ENCODE results near the gene MACROH2A1. TPM values are rescaled to one million over a fixed set of nuclear protein-coding genes. Genes with fewer than 3 reads are reported as not detected.

The MACROH2A1 gene
- total RNA-seq, 1 experiment from 2014 or later: 83.8 TPM

GRCh38 chr5:135330798-135331096, 68.3 kb downstream of the MACROH2A1 start:
- TF ChIP-seq E2F4 (CRISPR knock-in tag; IDR thresholded peaks at IDR 0.05; ENCODE audit: borderline replicate concordance, low read depth) (no peak), CDX4 (CRISPR knock-in tag; IDR thresholded peaks at IDR 0.05; ENCODE audit: borderline replicate concordance) (no peak), ZNF416 (CRISPR knock-in tag; IDR thresholded peaks at IDR 0.05) (no peak), NR1H2 (CRISPR knock-in tag; IDR thresholded peaks at IDR 0.05) (no peak), IRF2 (CRISPR knock-in tag; IDR thresholded peaks at IDR 0.05; ENCODE audit: borderline replicate concordance, low read depth) (no peak), ERG (CRISPR knock-in tag; IDR thresholded peaks at IDR 0.05) (no peak), GRHL2 (CRISPR knock-in tag; IDR thresholded peaks at IDR 0.05; ENCODE audit: insufficient replicate concordance, severe bottlenecking) (no peak), NR3C1 (CRISPR knock-in tag; conservative IDR thresholded peaks at IDR 0.05; ENCODE audit: low read depth) (no peak), MYBL2 (CRISPR knock-in tag; IDR thresholded peaks at IDR 0.05) (no peak), PREB (CRISPR knock-in tag; IDR thresholded peaks at IDR 0.05; ENCODE audit: borderline replicate concordance) (no peak), CREM (CRISPR knock-in tag; IDR thresholded peaks at IDR 0.05) (no peak), ZBTB43 (CRISPR knock-in tag; IDR thresholded peaks at IDR 0.05) (no peak), NFE2L1 (CRISPR knock-in tag; IDR thresholded peaks at IDR 0.05) (no peak), NFYB (CRISPR knock-in tag; conservative IDR thresholded peaks at IDR 0.05; ENCODE audit: low read depth) (no peak), SOX15 (CRISPR knock-in tag; IDR thresholded peaks at IDR 0.05) (no peak)
- TF ChIP-seq, protein P1, sequence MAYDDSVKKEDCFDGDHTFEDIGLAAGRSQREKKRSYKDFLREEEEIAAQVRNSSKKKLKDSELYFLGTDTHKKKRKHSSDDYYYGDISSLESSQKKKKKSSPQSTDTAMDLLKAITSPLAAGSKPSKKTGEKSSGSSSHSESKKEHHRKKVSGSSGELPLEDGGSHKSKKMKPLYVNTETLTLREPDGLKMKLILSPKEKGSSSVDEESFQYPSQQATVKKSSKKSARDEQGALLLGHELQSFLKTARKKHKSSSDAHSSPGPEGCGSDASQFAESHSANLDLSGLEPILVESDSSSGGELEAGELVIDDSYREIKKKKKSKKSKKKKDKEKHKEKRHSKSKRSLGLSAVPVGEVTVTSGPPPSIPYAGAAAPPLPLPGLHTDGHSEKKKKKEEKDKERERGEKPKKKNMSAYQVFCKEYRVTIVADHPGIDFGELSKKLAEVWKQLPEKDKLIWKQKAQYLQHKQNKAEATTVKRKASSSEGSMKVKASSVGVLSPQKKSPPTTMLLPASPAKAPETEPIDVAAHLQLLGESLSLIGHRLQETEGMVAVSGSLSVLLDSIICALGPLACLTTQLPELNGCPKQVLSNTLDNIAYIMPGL (CRISPR knock-in tag; IDR thresholded peaks at IDR 0.05): no peak
- TF ChIP-seq, protein P2, sequence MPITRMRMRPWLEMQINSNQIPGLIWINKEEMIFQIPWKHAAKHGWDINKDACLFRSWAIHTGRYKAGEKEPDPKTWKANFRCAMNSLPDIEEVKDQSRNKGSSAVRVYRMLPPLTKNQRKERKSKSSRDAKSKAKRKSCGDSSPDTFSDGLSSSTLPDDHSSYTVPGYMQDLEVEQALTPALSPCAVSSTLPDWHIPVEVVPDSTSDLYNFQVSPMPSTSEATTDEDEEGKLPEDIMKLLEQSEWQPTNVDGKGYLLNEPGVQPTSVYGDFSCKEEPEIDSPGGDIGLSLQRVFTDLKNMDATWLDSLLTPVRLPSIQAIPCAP (CRISPR knock-in tag; IDR thresholded peaks at IDR 0.05): no peak
- TF ChIP-seq, protein P3, sequence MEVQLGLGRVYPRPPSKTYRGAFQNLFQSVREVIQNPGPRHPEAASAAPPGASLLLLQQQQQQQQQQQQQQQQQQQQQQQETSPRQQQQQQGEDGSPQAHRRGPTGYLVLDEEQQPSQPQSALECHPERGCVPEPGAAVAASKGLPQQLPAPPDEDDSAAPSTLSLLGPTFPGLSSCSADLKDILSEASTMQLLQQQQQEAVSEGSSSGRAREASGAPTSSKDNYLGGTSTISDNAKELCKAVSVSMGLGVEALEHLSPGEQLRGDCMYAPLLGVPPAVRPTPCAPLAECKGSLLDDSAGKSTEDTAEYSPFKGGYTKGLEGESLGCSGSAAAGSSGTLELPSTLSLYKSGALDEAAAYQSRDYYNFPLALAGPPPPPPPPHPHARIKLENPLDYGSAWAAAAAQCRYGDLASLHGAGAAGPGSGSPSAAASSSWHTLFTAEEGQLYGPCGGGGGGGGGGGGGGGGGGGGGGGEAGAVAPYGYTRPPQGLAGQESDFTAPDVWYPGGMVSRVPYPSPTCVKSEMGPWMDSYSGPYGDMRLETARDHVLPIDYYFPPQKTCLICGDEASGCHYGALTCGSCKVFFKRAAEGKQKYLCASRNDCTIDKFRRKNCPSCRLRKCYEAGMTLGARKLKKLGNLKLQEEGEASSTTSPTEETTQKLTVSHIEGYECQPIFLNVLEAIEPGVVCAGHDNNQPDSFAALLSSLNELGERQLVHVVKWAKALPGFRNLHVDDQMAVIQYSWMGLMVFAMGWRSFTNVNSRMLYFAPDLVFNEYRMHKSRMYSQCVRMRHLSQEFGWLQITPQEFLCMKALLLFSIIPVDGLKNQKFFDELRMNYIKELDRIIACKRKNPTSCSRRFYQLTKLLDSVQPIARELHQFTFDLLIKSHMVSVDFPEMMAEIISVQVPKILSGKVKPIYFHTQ (CRISPR knock-in tag; IDR thresholded peaks at IDR 0.05): no peak
- TF ChIP-seq, protein P4, sequence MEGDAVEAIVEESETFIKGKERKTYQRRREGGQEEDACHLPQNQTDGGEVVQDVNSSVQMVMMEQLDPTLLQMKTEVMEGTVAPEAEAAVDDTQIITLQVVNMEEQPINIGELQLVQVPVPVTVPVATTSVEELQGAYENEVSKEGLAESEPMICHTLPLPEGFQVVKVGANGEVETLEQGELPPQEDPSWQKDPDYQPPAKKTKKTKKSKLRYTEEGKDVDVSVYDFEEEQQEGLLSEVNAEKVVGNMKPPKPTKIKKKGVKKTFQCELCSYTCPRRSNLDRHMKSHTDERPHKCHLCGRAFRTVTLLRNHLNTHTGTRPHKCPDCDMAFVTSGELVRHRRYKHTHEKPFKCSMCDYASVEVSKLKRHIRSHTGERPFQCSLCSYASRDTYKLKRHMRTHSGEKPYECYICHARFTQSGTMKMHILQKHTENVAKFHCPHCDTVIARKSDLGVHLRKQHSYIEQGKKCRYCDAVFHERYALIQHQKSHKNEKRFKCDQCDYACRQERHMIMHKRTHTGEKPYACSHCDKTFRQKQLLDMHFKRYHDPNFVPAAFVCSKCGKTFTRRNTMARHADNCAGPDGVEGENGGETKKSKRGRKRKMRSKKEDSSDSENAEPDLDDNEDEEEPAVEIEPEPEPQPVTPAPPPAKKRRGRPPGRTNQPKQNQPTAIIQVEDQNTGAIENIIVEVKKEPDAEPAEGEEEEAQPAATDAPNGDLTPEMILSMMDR (IDR thresholded peaks at IDR 0.05): no peak
- no peaks in the 10 kb centered on the region for H3K36me3 Mint-ChIP-seq
- H3K4me1 Mint-ChIP-seq: no peaks in the 10 kb centered on the region
- ATAC-seq: no peak
- no peaks in the 10 kb centered on the region for H3K27me3 Mint-ChIP-seq (ENCODE audit: low read depth)
- no peaks in the 10 kb centered on the region for H3K9me3 Mint-ChIP-seq
- no peak overlapping the region for H3K4me3 Mint-ChIP-seq
- no peak overlapping the region for H3K27ac Mint-ChIP-seq
- no peak for DNase-seq (ENCODE audit: low spot score)
- POLR2A ChIA-PET: no interaction called here
- CTCF ChIA-PET: interaction anchor here (0.7 kb wide), 1 partner anchor 137 kb away, joined by 3 read pairs; no protein-coding TSS in a partner anchor
